HG02623 (cell line): Measurements from ENCODE around the gene HOXB4.

ENCODE experiments used
- ATAC-seq: cut with Tn5 transposase; IDR thresholded peaks from one replicate; pipeline ENCODE4 v1.9.1; 2021; ENCODE audit warnings: moderate library complexity; ENCODE audit not compliant: unreplicated experiment

Gene HOXB4

GRCh38 chr17:48575066-48575582 lies 3.0 kb downstream of the HOXB4 start:
- no peak for ATAC-seq

- no peak for ATAC-seq
These were observed 3.6 kb downstream of the HOXB4 start for GRCh38 chr17:48574505-48575065.

GRCh38 chr17:48571826-48572417 lies 6.2 kb downstream of the HOXB4 start:
- no peak for ATAC-seq

GRCh38 chr17:48571024-48571818 lies 6.9 kb downstream of the HOXB4 start:
- no peak for ATAC-seq

GRCh38 chr17:48570325-48571023 lies 7.7 kb downstream of the HOXB4 start:
- ATAC-seq, result no peak

- ATAC-seq, result no peak
These were observed 8.4 kb downstream of the HOXB4 start for GRCh38 chr17:48569674-48570324.

- no peak for ATAC-seq
These were observed 8.9 kb downstream of the HOXB4 start for GRCh38 chr17:48569240-48569582.

- no peak for ATAC-seq
These were observed 9.5 kb downstream of the HOXB4 start for GRCh38 chr17:48568499-48569239.

GRCh38 chr17:48567646-48568354 lies 10.3 kb downstream of the HOXB4 start:
- no peak for ATAC-seq

GRCh38 chr17:48567209-48567608 lies 10.9 kb downstream of the HOXB4 start:
- ATAC-seq, result no peak

GRCh38 chr17:48566717-48567116 lies 11.4 kb downstream of the HOXB4 start:
- ATAC-seq, result no peak

- no peak for ATAC-seq
These were observed 12.0 kb downstream of the HOXB4 start for GRCh38 chr17:48565925-48566710.

- no peak for ATAC-seq
These were observed 13.1 kb downstream of the HOXB4 start for GRCh38 chr17:48565022-48565554.

GRCh38 chr17:48564188-48565021 lies 13.7 kb downstream of the HOXB4 start:
- no peak for ATAC-seq

- no peak for ATAC-seq
These were observed 14.3 kb downstream of the HOXB4 start for GRCh38 chr17:48563867-48564187.

GRCh38 chr17:48563385-48563838 lies 14.7 kb downstream of the HOXB4 start:
- ATAC-seq, result no peak

- ATAC-seq, result no peak
These were observed 15.2 kb downstream of the HOXB4 start for GRCh38 chr17:48562934-48563333.
